GM15510 (cell line): ENCODE results near the gene FOXR2.

Experiments used
- POLR2A ChIP-seq: IDR thresholded peaks from 3 replicates; pipeline ENCODE4 v1.6.1; 2011; ENCODE audit warnings: borderline replicate concordance; ENCODE audit not compliant: insufficient read length; ENCODE audit errors: extremely low read depth

The FOXR2 gene, protein sequence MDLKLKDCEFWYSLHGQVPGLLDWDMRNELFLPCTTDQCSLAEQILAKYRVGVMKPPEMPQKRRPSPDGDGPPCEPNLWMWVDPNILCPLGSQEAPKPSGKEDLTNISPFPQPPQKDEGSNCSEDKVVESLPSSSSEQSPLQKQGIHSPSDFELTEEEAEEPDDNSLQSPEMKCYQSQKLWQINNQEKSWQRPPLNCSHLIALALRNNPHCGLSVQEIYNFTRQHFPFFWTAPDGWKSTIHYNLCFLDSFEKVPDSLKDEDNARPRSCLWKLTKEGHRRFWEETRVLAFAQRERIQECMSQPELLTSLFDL

DNA sequence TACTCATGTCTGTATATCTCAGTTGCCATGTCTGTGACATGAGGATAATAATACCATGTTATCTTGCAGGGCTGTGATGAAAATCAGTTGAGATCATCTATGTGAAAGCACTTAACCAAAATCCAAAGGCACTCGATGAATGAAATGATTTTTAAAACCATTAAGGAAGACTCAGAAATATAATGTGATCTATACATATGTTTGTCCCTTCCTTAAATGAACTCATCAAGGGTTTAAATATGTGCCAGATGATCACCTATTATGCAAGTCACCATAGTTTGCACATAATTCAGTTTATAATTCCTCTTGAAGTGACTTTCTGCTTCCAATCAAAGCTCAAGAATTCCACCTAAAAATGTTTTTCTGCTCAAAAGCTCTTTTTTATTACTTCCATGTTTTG is at the start of gene FOXR2:
Gene FOXR2 (plus strand): TSS at position 301 of the 400 bp plus-strand sequence. CDS start 312 bp downstream, outside the sequence.
- TF ChIP-seq POLR2A = no peak

DNA sequence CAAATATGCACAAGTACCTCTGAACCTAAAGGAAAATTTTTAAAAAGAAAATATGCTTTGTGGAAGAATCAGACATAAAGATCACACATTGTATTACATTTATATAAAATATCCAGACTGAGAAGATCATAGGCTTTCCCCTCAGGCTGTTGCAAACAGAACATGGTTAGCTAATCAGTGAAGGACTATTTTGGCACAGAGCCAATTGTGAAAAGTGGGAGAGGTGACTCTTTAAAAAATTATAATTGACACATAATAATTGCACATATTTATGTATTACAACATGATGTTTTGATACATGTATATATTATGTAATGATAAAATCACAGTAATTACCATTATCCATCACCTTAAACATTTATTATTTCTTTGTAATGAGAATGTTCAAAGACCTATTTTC is 44.1 kb upstream of the FOXR2 start:
- no peak for TF ChIP-seq POLR2A

DNA sequence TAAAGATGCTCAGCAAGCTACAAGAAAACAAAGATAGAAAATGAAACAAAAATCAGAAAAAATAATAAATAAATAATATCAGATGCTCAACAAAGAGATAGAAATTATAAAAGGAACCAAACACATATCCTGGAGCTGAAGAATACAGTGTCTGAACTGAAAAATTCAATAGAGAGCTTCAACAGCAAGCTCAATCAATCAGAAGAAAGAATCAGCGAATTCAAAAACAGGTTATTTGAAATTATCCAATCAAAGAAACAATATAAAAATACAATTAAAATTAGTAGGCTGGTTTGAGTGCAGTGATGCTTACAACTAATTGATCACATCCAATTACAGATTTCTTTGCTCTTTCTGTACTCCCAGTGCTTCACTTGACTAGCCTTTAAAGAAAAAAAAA is 40.8 kb upstream of the FOXR2 start:
- no peak for TF ChIP-seq POLR2A

DNA sequence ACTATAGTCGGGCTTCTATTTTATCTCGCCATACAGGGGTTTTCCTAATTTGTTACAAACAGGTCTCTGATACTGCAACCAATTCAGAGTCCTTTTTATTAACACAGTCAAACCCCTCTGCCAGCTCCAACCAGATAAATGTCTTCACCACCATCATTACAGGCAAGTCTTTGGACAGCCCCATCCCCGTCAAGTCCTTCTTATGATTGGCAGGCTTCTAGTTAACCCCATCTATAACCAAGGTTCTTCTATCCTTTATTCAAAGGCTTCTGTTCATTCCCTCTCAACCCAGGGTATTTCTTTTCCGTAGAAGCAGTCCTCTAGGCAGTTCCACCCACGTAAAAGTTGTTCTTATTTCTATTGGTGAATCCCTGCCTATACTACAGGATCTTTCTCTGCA is 29.9 kb upstream of the FOXR2 start:
- no peak for TF ChIP-seq POLR2A

DNA sequence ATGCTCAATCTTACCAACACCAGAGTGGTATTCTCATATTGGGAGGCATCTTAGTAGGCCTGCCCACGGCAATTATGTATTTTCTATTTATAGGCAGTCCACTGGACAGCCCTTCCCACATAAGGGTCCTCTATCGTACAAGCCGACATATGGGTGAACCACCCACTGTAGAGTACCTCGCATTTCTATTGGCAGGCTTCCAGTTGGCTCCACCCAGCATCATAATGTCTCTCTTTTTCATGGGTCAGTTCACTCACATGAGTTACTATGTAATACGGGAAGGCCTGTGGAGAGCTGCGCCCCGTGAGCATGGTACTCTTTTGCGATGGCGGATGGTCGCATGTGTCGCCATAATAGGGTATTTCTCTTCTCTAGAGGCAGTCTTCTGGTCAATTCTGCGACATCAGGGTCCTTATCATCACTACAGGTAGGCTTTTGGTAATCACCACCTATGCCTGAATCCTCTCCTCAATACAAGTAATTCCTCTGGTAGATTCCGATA is 29.4 kb upstream of the FOXR2 start:
- TF ChIP-seq POLR2A = no peak

DNA sequence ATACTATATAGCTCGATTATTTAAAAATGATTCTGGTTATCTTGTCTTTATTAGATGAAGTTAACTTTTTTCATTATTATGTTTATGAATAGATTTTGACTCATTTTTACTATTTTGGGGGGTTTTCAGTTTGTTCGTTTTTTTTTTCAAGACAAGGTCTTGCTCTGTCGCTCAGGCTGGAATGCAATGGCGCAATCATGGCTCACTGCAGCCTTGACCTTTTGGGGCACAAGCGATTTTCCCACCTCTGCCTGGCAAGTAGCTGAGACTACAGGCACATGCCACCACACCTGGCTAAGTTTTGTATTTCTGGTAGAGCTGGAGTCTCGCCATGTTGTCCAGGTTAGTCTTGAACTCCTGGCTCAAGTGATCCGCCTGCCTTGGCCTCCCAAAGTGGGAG is 24.9 kb upstream of the FOXR2 start:
- no peak for TF ChIP-seq POLR2A

DNA sequence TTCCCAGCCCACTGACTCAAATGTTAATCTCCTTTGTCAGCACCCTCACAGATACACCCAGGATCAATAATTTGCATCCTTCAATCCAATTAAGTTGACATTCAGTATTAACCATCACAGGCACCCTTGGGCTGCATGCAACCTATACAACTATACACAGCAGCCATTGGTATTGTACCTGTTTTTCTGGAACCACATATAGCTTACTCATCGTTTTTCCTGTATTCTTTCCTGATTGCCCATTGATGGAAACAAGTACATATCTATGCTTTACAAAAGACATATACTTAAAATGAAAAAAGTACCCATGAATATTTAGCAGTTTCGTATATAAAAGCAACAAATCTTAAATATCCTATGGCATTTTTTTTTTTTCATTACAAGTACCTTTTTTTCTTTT is 3.7 kb upstream of the FOXR2 start:
- TF ChIP-seq POLR2A = no peak

DNA sequence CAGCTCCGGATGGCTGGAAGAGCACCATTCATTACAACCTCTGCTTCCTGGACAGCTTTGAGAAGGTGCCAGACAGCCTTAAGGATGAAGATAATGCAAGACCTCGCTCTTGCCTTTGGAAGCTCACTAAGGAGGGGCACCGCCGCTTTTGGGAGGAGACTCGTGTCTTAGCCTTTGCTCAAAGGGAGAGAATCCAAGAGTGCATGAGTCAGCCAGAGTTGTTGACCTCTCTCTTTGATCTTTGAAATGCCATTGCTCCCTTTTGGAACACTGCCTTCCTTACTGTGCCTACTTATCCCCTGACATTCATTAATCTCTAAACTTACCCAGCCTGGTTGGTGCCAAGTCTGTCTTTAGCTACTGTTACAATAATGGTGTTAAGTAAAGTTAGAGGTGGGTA is 1.2 kb downstream of the FOXR2 start:
- TF ChIP-seq POLR2A = no peak

DNA sequence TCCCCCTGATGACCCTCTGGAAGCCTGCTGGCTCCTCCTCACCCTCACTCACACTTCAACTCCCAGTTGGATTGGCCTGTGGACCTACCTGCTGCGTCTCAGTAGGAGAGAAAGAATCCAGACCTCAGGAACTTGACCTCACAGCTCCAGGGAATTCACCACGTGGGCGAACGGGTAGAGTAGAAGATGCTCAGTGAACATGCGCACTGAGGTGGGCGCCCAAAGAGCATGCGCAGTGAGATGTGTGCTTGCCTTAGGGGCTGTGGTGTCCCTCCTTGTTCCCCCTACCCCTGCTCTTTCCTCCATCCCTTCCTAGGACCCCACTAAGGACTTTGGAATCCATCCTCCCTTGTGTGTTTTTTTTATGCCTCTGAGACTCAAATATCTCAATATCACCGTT is 12.9 kb downstream of the FOXR2 start:
- TF ChIP-seq POLR2A = no peak

DNA sequence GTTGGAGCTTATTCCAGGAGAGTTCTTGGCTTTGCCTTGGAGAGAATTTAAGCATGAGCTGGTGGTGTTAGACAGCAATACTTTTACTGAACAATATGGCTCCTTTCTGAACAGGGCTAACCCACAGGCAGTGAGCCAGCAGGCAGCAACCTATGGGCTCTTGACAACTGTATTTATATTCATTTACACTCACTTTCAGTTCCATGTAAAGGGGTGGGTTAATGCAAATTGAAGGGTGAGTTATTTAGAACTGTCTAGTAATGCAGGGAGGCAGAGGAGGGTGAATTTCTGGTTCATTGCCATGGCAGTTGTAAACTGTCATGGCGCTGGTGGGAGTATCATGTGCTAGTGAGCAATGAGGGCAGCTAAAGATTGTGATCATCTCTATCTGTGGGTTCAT is 15.7 kb downstream of the FOXR2 start:
- no peak for TF ChIP-seq POLR2A

DNA sequence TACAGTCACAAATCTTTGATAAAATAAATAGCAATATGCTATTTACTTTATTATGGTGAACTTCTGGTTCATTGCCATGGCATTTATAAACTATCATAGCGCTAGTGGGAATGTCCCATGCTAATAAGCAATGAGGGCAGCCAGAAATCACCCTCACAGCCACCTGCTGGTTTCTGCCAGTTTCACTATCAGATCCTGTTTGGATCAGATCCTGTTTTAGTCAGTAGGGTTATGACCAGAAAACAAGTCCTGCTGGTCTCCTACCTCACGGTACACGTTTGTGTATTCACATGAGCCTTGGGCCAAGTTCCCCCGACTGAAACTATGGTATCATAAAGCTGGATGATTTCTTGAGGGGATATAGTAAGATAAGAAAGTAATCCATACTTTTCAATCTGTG is 17.7 kb downstream of the FOXR2 start:
- no peak for TF ChIP-seq POLR2A

DNA sequence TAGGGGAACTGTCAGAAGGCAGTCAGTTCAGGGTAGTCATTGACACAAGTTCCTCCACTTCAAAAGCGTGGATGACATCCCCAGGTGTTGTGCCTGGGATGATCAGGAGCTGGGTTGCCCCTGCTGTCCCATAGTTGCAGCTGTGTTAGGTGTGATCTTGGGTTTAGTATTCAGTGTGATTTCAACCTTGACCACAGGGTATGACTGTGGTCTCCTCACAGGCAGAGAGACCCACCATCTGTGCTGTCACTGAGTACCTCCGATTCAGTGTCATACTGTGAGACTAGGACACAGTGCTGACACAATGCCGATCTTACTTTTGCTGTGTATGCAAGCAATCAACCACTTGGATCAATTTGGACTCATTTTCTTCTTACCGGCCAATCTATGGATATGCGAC is 25.2 kb downstream of the FOXR2 start:
- TF ChIP-seq POLR2A = no peak

DNA sequence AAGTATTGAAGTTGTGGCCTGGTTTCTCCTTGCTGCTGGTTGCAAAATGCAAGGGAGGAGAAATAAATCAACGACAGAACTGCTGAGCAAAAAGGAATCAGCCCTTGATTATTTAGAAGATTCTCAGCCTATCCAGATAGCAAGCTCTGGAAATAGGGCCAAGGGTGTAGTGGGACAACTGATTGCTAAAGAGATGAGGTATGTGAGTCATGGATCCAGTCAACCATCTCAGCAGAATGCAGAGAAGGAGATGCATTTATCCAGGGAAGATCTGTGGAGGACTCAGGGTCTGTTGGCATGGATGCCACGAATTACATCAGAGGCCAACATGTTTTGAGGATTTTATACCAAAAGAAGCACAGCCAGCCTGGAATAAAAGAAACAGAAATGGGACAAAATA is 36.7 kb downstream of the FOXR2 start:
- TF ChIP-seq POLR2A = no peak

DNA sequence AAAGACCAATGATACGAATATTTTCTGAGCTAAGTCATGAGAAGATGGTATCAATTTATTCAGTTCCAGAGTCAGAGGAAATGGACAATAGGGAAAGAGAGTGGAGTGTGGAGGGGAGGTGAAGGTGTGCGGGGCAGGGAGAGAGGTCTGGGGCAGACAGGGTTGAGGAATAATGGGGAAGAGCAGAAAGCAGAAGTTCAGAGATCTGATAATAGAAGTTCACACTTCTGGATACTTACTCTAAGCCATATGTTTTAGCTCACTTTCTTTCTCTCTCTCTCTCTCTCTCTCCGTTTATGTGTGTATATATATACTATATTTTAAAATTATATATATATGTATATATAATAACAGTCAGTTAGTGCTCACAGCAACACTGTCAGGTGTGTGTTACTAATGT is 40.4 kb downstream of the FOXR2 start:
- TF ChIP-seq POLR2A = no peak

DNA sequence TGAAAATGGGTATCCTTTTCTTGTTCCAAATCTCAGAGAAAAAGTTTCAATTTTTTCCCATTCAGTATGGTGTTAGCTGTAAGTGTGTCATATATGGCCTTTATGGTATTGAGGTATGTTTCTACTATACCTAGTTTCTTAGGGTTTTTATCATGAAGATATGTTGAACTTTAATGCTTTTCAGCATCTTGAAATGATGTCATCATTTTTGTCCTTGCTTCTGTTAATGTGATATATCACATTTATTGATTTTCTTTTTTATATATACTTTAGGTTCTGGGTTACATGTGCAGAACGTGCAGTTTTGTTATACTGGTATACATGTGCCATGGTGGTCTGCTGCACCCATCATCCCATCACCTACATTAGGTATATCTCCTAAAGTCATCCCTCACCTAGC is 44.9 kb downstream of the FOXR2 start:
- TF ChIP-seq POLR2A = no peak
